ENCODE measurements around the gene MKI67. TPM values are rescaled to one million over a fixed set of nuclear protein-coding genes. Genes with fewer than 3 reads are reported as not detected.

Gene MKI67
- total and polyA plus RNA-seq, 10 of the 15 experiments (the other 5 are each of a cell fraction or from before 2014, with no cell fraction given): 22.3 to 183 (median 82.9) TPM

DNA sequence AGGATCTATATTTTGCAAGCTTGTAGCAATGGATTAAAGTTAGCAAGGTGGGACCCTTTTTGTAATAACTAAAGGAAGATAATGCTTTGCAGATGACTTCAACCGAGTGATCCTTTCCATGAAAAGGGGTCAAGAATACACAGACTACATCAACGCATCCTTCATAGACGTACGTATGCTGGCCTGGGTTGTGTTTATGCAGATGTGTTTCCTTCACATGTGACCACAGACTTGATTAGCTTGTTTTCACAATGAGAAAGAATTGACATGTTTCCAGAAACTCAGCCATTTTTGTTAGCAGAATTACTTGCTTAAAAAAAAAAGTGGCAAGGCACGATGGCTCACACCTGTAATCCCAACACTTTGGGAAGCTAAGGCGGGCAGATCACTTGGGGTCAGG lies 54.2 kb downstream of the MKI67 start:
- TF ChIP-seq FOS (IDR thresholded peaks at IDR 0.05; ENCODE audit: borderline replicate concordance, extremely low read depth, insufficient read length) (no peak), TARDBP (IDR thresholded peaks at IDR 0.05; ENCODE audit: borderline replicate concordance) (no peak), WRNIP1 (IDR thresholded peaks at IDR 0.05; ENCODE audit: borderline replicate concordance, low read depth, low read length) (no peak)
- Histone ChIP-seq H3K27me3 (replicated peaks in 1 of 2; ENCODE audit: control insufficient read depth in 2 of 2, insufficient read depth in 2 of 2, low read length in 1 of 2) (no peaks in the 10 kb centered on the region), H3K27ac (ENCODE audit: control insufficient read depth, insufficient read depth) (no peak overlapping the region), H3K9ac (ENCODE audit: control insufficient read depth, insufficient read depth, low read length) (no peak overlapping the region), H3K4me3 (no peak overlapping the region), H2AFZ (ENCODE audit: control insufficient read depth, low read depth, low read length) (no peak overlapping the region), H3K9me3 (replicated peaks; ENCODE audit: control insufficient read depth, insufficient read depth, low read length) (no peaks in the 10 kb centered on the region), H4K20me1 (ENCODE audit: control insufficient read depth, insufficient read depth) (no peaks in the 10 kb centered on the region), H3K4me2 (ENCODE audit: control insufficient read depth, insufficient read depth) (no peak overlapping the region), H3K4me1 (ENCODE audit: control insufficient read depth, insufficient read depth, low read length) (no peaks in the 10 kb centered on the region), H3K79me2 (ENCODE audit: control insufficient read depth, insufficient read depth, low read length) (no peaks in the 10 kb centered on the region), H3K36me3 (ENCODE audit: control insufficient read depth in 2 of 2, insufficient read depth in 2 of 2, low read length in 1 of 2) (peaks cover 0 to 9% of the 10 kb centered on the region in 2 experiments; a peak in 3 of 4 replicates)
- ATAC-seq: no peak
- in situ Hi-C loops (cut with MboI) (loop anchor here (5.0 kb wide), 1 partner anchor 40 kb away; no protein-coding TSS in a partner anchor), intact Hi-C loops (cut with micrococcal nuclease; ENCODE audit: unreplicated experiment) (no loop called here)
- RAD21 ChIA-PET (ENCODE audit: unreplicated experiment): interaction anchor here (0.7 to 2.0 kb wide), 2 partner anchors 37 to 105 kb away, joined by 3 to 11 read pairs; no protein-coding TSS in a partner anchor
- CTCF ChIA-PET: interaction anchor here (0.6 to 9.4 kb wide), 8 partner anchors 8 to 80 kb away, joined by 3 to 277 read pairs (median 4); no protein-coding TSS in a partner anchor
- POLR2A ChIA-PET: no interaction called here
- no peak for FAIRE-seq
- DNase-seq (ENCODE audit: low read depth, low spot score): no peak
- SMC1A ChIA-PET (ENCODE audit: uncharacterized antibody, unreplicated experiment): interaction anchor here (0.6 to 5.5 kb wide), 6 partner anchors 11 to 93 kb away, joined by 3 to 128 read pairs (median 4); no protein-coding TSS in a partner anchor
- BruUV-seq (replicated peaks): no TSS peak
- WGBS (ENCODE audit: insufficient coverage, insufficient replicate concordance, low lambda C conversion rate, missing lambda C conversion rate): 95% methylated on average over 6 of the region's 6 CpGs

DNA sequence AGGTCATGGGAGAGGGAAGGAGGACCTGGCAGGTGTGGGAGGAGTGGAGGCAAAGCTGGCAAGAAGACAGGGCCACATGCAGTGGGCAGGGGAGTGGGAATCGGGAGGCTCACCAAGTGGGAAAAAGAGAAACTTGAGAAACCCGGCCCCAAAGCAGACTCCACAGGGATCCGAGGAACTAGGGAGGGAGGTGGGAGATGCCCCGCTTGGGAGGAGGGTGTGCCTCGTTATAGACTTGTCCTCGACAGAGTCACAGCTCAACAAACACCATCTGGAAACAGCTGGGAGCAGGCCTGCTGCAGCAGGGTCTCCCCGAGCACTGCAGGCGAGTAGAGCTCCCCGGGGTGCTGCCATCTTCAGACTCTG lies 54.8 kb downstream of the MKI67 start:
- FAIRE-seq (no peak), DNase-seq (ENCODE audit: low read depth, low spot score) (no peak), ATAC-seq (no peak)
- H3K4me1 ChIP-seq (ENCODE audit: control insufficient read depth, insufficient read depth, low read length): no peaks in the 10 kb centered on the region
- CTCF ChIA-PET: interaction anchor here (1.1 to 9.4 kb wide), 6 partner anchors 9 to 125 kb away, joined by 3 to 277 read pairs (median 4); no protein-coding TSS in a partner anchor
- in situ Hi-C loops (cut with MboI): loop anchor here (5.0 kb wide), 1 partner anchor 39 kb away; no protein-coding TSS in a partner anchor
- POLR2A ChIA-PET: no interaction called here
- H3K9ac ChIP-seq (ENCODE audit: control insufficient read depth, insufficient read depth, low read length): no peak overlapping the region
- no TSS peak for BruUV-seq (replicated peaks)
- H3K36me3 ChIP-seq (ENCODE audit: control insufficient read depth in 2 of 2, insufficient read depth in 2 of 2, low read length in 1 of 2): peaks cover 0 to 13% of the 10 kb centered on the region in 2 experiments; a peak in 3 of 4 replicates
- no peak overlapping the region for H3K4me3 ChIP-seq
- H3K27me3 ChIP-seq (replicated peaks in 1 of 2; ENCODE audit: control insufficient read depth in 2 of 2, insufficient read depth in 2 of 2, low read length in 1 of 2): no peaks in the 10 kb centered on the region
- no peak overlapping the region for H3K27ac ChIP-seq (ENCODE audit: control insufficient read depth, insufficient read depth)
- no peak overlapping the region for H3K4me2 ChIP-seq (ENCODE audit: control insufficient read depth, insufficient read depth)
- 80% methylated on average over 7 of the region's 9 CpGs for WGBS (ENCODE audit: insufficient coverage, insufficient replicate concordance, low lambda C conversion rate, missing lambda C conversion rate)
- no peaks in the 10 kb centered on the region for H3K79me2 ChIP-seq (ENCODE audit: control insufficient read depth, insufficient read depth, low read length)
- SMC1A ChIA-PET (ENCODE audit: uncharacterized antibody, unreplicated experiment): interaction anchor here (1.0 to 5.5 kb wide), 4 partner anchors 12 to 78 kb away, joined by 3 to 128 read pairs (median 5); no protein-coding TSS in a partner anchor
- H2AFZ ChIP-seq (ENCODE audit: control insufficient read depth, low read depth, low read length): no peak overlapping the region
- H3K9me3 ChIP-seq (replicated peaks; ENCODE audit: control insufficient read depth, insufficient read depth, low read length): no peaks in the 10 kb centered on the region
- no peaks in the 10 kb centered on the region for H4K20me1 ChIP-seq (ENCODE audit: control insufficient read depth, insufficient read depth)
- no peak for TF ChIP-seq SPI1 (IDR thresholded peaks at IDR 0.05; ENCODE audit: borderline replicate concordance, insufficient read depth, low read depth, low read length)
- no peak for TF ChIP-seq HDGF (IDR thresholded peaks at IDR 0.05)
- no peak for TF ChIP-seq SREBF2 (IDR thresholded peaks at IDR 0.05; ENCODE audit: low read length)
- no peak for TF ChIP-seq RFX5 (IDR thresholded peaks at IDR 0.05; ENCODE audit: low read depth, low read length)
- no peak for TF ChIP-seq KDM1A (IDR thresholded peaks at IDR 0.05; ENCODE audit: borderline replicate concordance)
- TF ChIP-seq ZSCAN29 (IDR thresholded peaks at IDR 0.05): no peak
- RAD21 ChIA-PET (ENCODE audit: unreplicated experiment): interaction anchor here (2.0 kb wide), 1 partner anchor 36 kb away, joined by 11 read pairs; no protein-coding TSS in a partner anchor
- intact Hi-C loops (cut with micrococcal nuclease; ENCODE audit: unreplicated experiment): no loop called here
